Keratinocyte (primary cell): Measurements from ENCODE around the gene CPNE1. TPM values are rescaled to one million over a fixed set of nuclear protein-coding genes. Genes with fewer than 3 reads are reported as not detected.

ENCODE experiments used
- DNase-seq: peaks from one replicate; pipeline ENCODE4 v3.0.0-alpha.2; 2011; ENCODE audit warnings: low read depth, missing footprints, low spot score
- FAIRE-seq: peaks from 2 replicates; lab custom pipeline; 2011; peaks lifted over from hg19 to GRCh38; lab: Jason Lieb, UNC
- H2AFZ ChIP-seq: 2 replicates; pipeline ENCODE4 v1.6.0; 2012; ENCODE audit warnings: low read length, control low read depth, inconsistent platforms; ENCODE audit not compliant: control insufficient read depth
- H3K27ac ChIP-seq: 2 replicates; pipeline ENCODE4 v1.5.1; 2011; ENCODE audit warnings: low read length; ENCODE audit not compliant: control insufficient read depth, insufficient read depth
- H3K27me3 ChIP-seq: 3 replicates; pipeline ENCODE4 v1.6.0; 2011; ENCODE audit warnings: low read length; ENCODE audit not compliant: control insufficient read depth, insufficient read depth; ENCODE audit errors: extremely low read depth
- H3K36me3 ChIP-seq, 2 experiments: 2 replicates in 1 of 2; 3 replicates in 1 of 2; pipeline ENCODE4 v1.5.1; 2011; ENCODE audit warnings: low read length in 2 of 2, mild to moderate bottlenecking in 1 of 2; ENCODE audit not compliant: control insufficient read depth in 2 of 2, insufficient read depth in 2 of 2; ENCODE audit errors: extremely low read depth in 1 of 2
- H3K4me1 ChIP-seq: 3 replicates; pipeline ENCODE4 v1.5.1; 2011; ENCODE audit warnings: low read length; ENCODE audit not compliant: control insufficient read depth, insufficient read depth; ENCODE audit errors: extremely low read depth
- H3K4me2 ChIP-seq: 3 replicates; pipeline ENCODE4 v1.6.0; 2011; ENCODE audit warnings: low read depth, low read length; ENCODE audit not compliant: control insufficient read depth, insufficient read depth; ENCODE audit errors: extremely low read depth
- H3K4me3 ChIP-seq, 3 experiments: fragments of 200-600 bp in 1 of 3; sonication (generic) in 1 of 3; 2 replicates in 2 of 3; 3 replicates in 1 of 3; pipeline ENCODE4 v1.5.1; 2011 to 2016; ENCODE audit warnings: low read length in 3 of 3, mild to moderate bottlenecking in 3 of 3, control low read depth in 2 of 3, inconsistent platforms in 1 of 3, low read depth in 1 of 3, mixed read lengths in 1 of 3, mixed run types in 1 of 3, moderate library complexity in 1 of 3; ENCODE audit not compliant: control insufficient read depth in 2 of 3, insufficient read depth in 2 of 3; ENCODE audit errors: extremely low read depth in 1 of 3
- H3K79me2 ChIP-seq: 2 replicates; pipeline ENCODE4 v1.6.0; 2012; ENCODE audit warnings: low read length; ENCODE audit not compliant: control insufficient read depth, insufficient read depth
- H3K9ac ChIP-seq: 3 replicates; pipeline ENCODE4 v1.6.0; 2011; ENCODE audit warnings: low read length; ENCODE audit not compliant: control insufficient read depth, insufficient read depth; ENCODE audit errors: extremely low read depth
- H3K9me1 ChIP-seq: 3 replicates; pipeline ENCODE4 v1.6.0; 2011; ENCODE audit warnings: low read length; ENCODE audit not compliant: control insufficient read depth, insufficient read depth; ENCODE audit errors: extremely low read depth
- H3K9me3 ChIP-seq: 2 replicates; pipeline ENCODE4 v1.5.1; 2012; ENCODE audit warnings: low read depth, low read length; ENCODE audit not compliant: control insufficient read depth
- H4K20me1 ChIP-seq: 3 replicates; pipeline ENCODE4 v1.6.0; 2011; ENCODE audit warnings: low read length; ENCODE audit not compliant: control insufficient read depth, insufficient read depth; ENCODE audit errors: extremely low read depth
- CTCF ChIP-seq, 3 experiments: IDR thresholded peaks in 1 of 3; conservative IDR thresholded peaks in 1 of 3; optimal IDR thresholded peaks in 1 of 3; 2 replicates in 2 of 3; 3 replicates in 1 of 3; pipeline versions ENCODE3 to v1.5.1; 2011; ENCODE audit warnings: low read length in 3 of 3, mild to moderate bottlenecking in 3 of 3, moderate library complexity in 2 of 3, control low read depth in 1 of 3, inconsistent platforms in 1 of 3; ENCODE audit not compliant: insufficient read depth in 2 of 3; ENCODE audit errors: extremely low read depth in 1 of 3
- EZH2 ChIP-seq: IDR thresholded peaks from one replicate; pipeline ENCODE4 v1.6.1; 2012; ENCODE audit warnings: inconsistent platforms, mild to moderate bottlenecking, low read length, moderate library complexity
- dilution Hi-C: fragments of 300-500 bp; cut with MboI; formaldehyde crosslinking; loops from one replicate; pipeline ENCODE4 v1.7.0; 2020; ENCODE audit warnings: low sequenced_read_pairs; ENCODE audit not compliant: extremely low pct_ligation_motif_present
- polyA plus RNA-seq, 5 experiments: library from polyadenylated mRNA; depleted of rRNA in 3 of 5; stranded (reverse) in 3 of 5; stranded (forward) in 1 of 5; unstranded in 1 of 5; fragments of >200 nt; gene quantifications; 1 replicate in 1 of 5; 2 replicates in 3 of 5; 3 replicates in 1 of 5; pipeline versions ENCODE4 v1.2.1 to v1.2.3, GENCODE V29; 2011 to 2012; ENCODE audit warnings: missing spikeins in 2 of 5, low read depth in 1 of 5, low replicate concordance in 1 of 5

CPNE1 gene
- polyA plus RNA-seq, 1 donor (not counting 4 experiments of a cell fraction or from before 2014, with no cell fraction given), result 111 TPM

DNA sequence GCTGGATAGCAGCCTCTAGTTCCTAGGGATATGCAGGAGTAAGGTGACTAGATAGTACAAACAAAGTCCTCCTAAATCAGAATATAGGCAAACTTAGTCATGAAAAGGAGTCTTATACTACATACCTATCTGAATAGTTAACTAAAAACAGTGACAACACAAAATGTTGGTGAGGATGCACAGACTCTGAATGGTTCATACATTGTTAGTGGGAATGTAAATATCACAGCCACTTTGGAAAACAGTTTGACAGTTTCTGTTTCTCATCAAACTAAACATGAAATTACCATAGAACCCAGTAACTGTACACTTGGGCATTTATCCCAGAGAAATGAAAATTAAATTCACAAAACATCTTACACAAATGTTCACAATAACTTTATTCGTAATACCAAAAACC is 17.3 kb upstream of the CPNE1 start:
- Histone ChIP-seq H3K27me3 (no peaks in the 10 kb centered on the region), H3K4me3 (no peak overlapping the region), H2AFZ (no peak overlapping the region), H3K36me3 (peaks cover 2 to 11% of the 10 kb centered on the region in 2 experiments), H3K9me3 (no peaks in the 10 kb centered on the region), H3K9ac (no peak overlapping the region), H3K9me1 (no peaks in the 10 kb centered on the region), H3K4me1 (no peaks in the 10 kb centered on the region), H4K20me1 (no peaks in the 10 kb centered on the region), H3K79me2 (no peaks in the 10 kb centered on the region), H3K4me2 (no peak overlapping the region), H3K27ac (no peak overlapping the region)
- no peak for FAIRE-seq
- TF ChIP-seq EZH2 (no peak), CTCF (optimal IDR thresholded peaks at IDR 0.05 in 1 of 3, IDR thresholded peaks at IDR 0.05 in 1 of 3, conservative IDR thresholded peaks at IDR 0.05 in 1 of 3; ENCODE audit: extremely low read depth in 1 of 3, insufficient read depth in 2 of 3, low read length in 3 of 3) (no peak)
- dilution Hi-C loops, result no loop called here
- DNase-seq, result no peak

DNA sequence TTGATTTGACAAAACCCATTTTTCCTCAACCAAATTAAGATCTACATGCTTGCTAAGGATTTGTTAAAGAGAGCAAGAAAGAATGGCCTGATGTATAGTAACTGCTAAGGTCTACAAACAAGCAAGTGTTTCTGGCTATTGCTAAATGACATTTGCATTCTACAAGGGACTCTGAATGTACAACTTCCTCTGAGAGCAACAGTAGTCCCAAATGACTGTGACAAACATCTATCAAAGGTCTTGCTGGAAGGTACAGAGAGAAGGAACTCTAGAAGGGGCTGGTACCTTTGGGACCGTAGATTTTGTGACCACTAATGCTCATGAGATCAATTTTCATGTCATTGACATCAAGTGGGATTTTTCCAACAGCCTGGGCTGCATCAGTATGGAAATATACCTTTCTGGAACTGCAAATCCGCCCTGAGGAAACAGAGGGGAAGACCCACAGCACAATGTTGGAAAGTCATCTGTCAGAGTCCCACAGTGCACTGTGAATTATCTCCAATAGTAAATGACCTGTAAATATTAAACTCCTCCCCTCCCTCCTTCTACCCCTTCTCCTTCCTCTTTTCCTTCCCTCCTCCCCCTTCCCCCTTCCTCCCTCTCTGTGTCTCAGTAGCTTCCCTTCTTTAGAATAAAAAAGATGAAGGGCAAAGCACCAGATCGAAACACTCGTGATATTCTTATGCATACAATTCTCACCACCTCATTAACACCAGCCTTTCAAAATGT is 15.9 kb upstream of the CPNE1 start:
- Histone ChIP-seq H3K4me2 (no peak overlapping the region), H3K27me3 (no peaks in the 10 kb centered on the region), H3K9ac (no peak overlapping the region), H3K4me1 (no peaks in the 10 kb centered on the region), H3K27ac (no peak overlapping the region), H3K4me3 (no peak overlapping the region), H3K9me1 (no peaks in the 10 kb centered on the region), H3K9me3 (no peaks in the 10 kb centered on the region), H3K79me2 (no peaks in the 10 kb centered on the region), H2AFZ (no peak overlapping the region), H4K20me1 (no peaks in the 10 kb centered on the region), H3K36me3 (peaks cover 2 to 11% of the 10 kb centered on the region in 2 experiments)
- no peak for TF ChIP-seq CTCF (optimal IDR thresholded peaks at IDR 0.05 in 1 of 3, IDR thresholded peaks at IDR 0.05 in 1 of 3, conservative IDR thresholded peaks at IDR 0.05 in 1 of 3; ENCODE audit: extremely low read depth in 1 of 3, insufficient read depth in 2 of 3, low read length in 3 of 3)
- no peak for TF ChIP-seq EZH2
- FAIRE-seq (no peak), DNase-seq (no peak)
- dilution Hi-C loops, result no loop called here
